ENCODE data around the gene GOLIM4.

GRCh38 chr3:168040607-168041208 lies 55.0 kb downstream of the GOLIM4 start:
- TF ChIP-seq SIN3A (IDR thresholded peaks at IDR 0.05; ENCODE audit: borderline replicate concordance, insufficient read depth, low read depth, low read length) (no peak), CTCF (IDR thresholded peaks at IDR 0.05) (peak; percentile 74), REST (IDR thresholded peaks at IDR 0.05; ENCODE audit: insufficient read depth in 1 of 2, low read depth in 2 of 2, low read length in 1 of 2) (no peak), TCF7L2 (IDR thresholded peaks at IDR 0.05; ENCODE audit: low read depth, low read length) (no peak), POLR2AphosphoS5 (IDR thresholded peaks at IDR 0.05; ENCODE audit: low read depth, low read length) (no peak)

Measured in Panc1 (cell line).